Fibroblast of lung (primary cell): ENCODE data around the gene ACOX1. TPM values are rescaled to one million over a fixed set of nuclear protein-coding genes. Genes with fewer than 3 reads are reported as not detected.

Experiments
- DNase-seq, 2 donors: peaks; one replicate each; pipeline versions ENCODE4 v3.0.0 to v3.0.0-alpha.2; 2010; ENCODE audit warnings: low read depth in 2 of 2
- H2AFZ ChIP-seq: 2 replicates; pipeline ENCODE4 v1.5.1; 2012; ENCODE audit warnings: low read length, control low read depth, inconsistent platforms
- H3K27ac ChIP-seq: 2 replicates; pipeline ENCODE4 v1.5.1; 2011; ENCODE audit warnings: low read length, control low read depth; ENCODE audit not compliant: insufficient read depth
- H3K27me3 ChIP-seq: 2 replicates; pipeline ENCODE4 v1.5.1; 2011; ENCODE audit warnings: mild to moderate bottlenecking, low read length; ENCODE audit not compliant: control insufficient read depth, insufficient read depth
- H3K36me3 ChIP-seq: 2 replicates; pipeline ENCODE4 v1.5.1; 2011; ENCODE audit warnings: low read length; ENCODE audit not compliant: control insufficient read depth, insufficient read depth
- H3K4me1 ChIP-seq: 2 replicates; pipeline ENCODE4 v1.5.1; 2011; ENCODE audit warnings: low read length; ENCODE audit not compliant: control insufficient read depth, insufficient read depth; ENCODE audit errors: extremely low read depth
- H3K4me2 ChIP-seq: 2 replicates; pipeline ENCODE4 v1.5.1; 2011; ENCODE audit warnings: low read length, control low read depth; ENCODE audit not compliant: insufficient read depth; ENCODE audit errors: extremely low read depth
- H3K4me3 ChIP-seq, 4 experiments: fragments of 200-600 bp in 1 of 4; sonication (generic) in 1 of 4; replicated peaks in 1 of 4; 2 replicates each; pipeline ENCODE4 v1.5.1; 2011 to 2016; ENCODE audit warnings: low read length in 4 of 4, low read depth in 3 of 4, mild to moderate bottlenecking in 3 of 4, control low read depth in 2 of 4, inconsistent platforms in 1 of 4, mixed read lengths in 1 of 4; ENCODE audit not compliant: insufficient read depth in 1 of 4; ENCODE audit errors: control extremely low read depth in 1 of 4
- H3K79me2 ChIP-seq: 2 replicates; pipeline ENCODE4 v1.5.1; 2012; ENCODE audit warnings: mild to moderate bottlenecking, low read length, inconsistent platforms; ENCODE audit not compliant: control insufficient read depth, insufficient read depth
- H3K9ac ChIP-seq: 2 replicates; pipeline ENCODE4 v1.5.1; 2011; ENCODE audit warnings: mild to moderate bottlenecking, low read length, control low read depth; ENCODE audit not compliant: insufficient read depth
- H3K9me3 ChIP-seq: 2 replicates; pipeline ENCODE4 v1.5.1; 2012; ENCODE audit warnings: low read depth, low read length; ENCODE audit not compliant: control insufficient read depth, insufficient read depth
- H4K20me1 ChIP-seq: 2 replicates; pipeline ENCODE4 v1.5.1; 2011; ENCODE audit warnings: low read length; ENCODE audit not compliant: control insufficient read depth, insufficient read depth; ENCODE audit errors: extremely low read depth
- CTCF ChIP-seq, 2 donors: IDR thresholded peaks in 1 of 2; conservative IDR thresholded peaks in 1 of 2; 1 replicate in 1 of 2; 2 replicates in 1 of 2; pipeline ENCODE4 v1.5.1; 2011 to 2012; ENCODE audit warnings: low read length in 2 of 2, control low read depth in 1 of 2, inconsistent platforms in 1 of 2, low read depth in 1 of 2, mild to moderate bottlenecking in 1 of 2
- EZH2 ChIP-seq: IDR thresholded peaks from 2 replicates; pipeline ENCODE4 v1.5.1; 2012; ENCODE audit warnings: low read length, control low read depth, mild to moderate bottlenecking; ENCODE audit errors: missing control alignments
- polyA plus RNA-seq, 2 donors: library from polyadenylated mRNA; depleted of rRNA in 1 of 2; stranded (reverse) in 1 of 2; unstranded in 1 of 2; fragments of >200 nt; gene quantifications; 2 replicates each; pipeline ENCODE4 v1.2.1, GENCODE V29; 2011 to 2012; ENCODE audit warnings: missing spikeins in 1 of 2
- total RNA-seq: library from RNA; depleted of rRNA; stranded (reverse); fragments of >200 nt; gene quantifications from 2 replicates; pipeline ENCODE4 v1.2.1, GENCODE V29; 2014

The ACOX1 gene
- total and polyA plus RNA-seq, 2 donors (not counting 1 experiment from before 2014, with no cell fraction given) = 30.0 to 70.5 TPM

GRCh38 chr17:75950855-75951554 lies 28.0 kb downstream of the ACOX1 start:
- Histone ChIP-seq H3K4me2 (no peak overlapping the region), H3K9me3 (no peaks in the 10 kb centered on the region), H4K20me1 (no peaks in the 10 kb centered on the region), H3K79me2 (no peaks in the 10 kb centered on the region), H3K9ac (no peak overlapping the region), H2AFZ (no peak overlapping the region), H3K4me3 (no peak overlapping the region), H3K27me3 (no peaks in the 10 kb centered on the region), H3K4me1 (no peaks in the 10 kb centered on the region), H3K27ac (no peak overlapping the region), H3K36me3 (peaks cover 8% of the 10 kb centered on the region)
- no peak for TF ChIP-seq EZH2
- TF ChIP-seq CTCF (conservative IDR thresholded peaks at IDR 0.05 in 1 of 2, IDR thresholded peaks at IDR 0.05 in 1 of 2; ENCODE audit: low read depth in 1 of 2, low read length in 2 of 2) = no peak
- DNase-seq = peak; percentile 20 to 61

GRCh38 chr17:75950421-75950820 lies 28.5 kb downstream of the ACOX1 start:
- no peak overlapping the region for H3K27ac ChIP-seq
- no peaks in the 10 kb centered on the region for H3K27me3 ChIP-seq
- no peak overlapping the region for H2AFZ ChIP-seq
- H4K20me1 ChIP-seq = no peaks in the 10 kb centered on the region
- no peaks in the 10 kb centered on the region for H3K79me2 ChIP-seq
- DNase-seq = no peak
- H3K9me3 ChIP-seq = no peaks in the 10 kb centered on the region
- no peak overlapping the region for H3K4me3 ChIP-seq
- peaks cover 8% of the 10 kb centered on the region for H3K36me3 ChIP-seq
- H3K9ac ChIP-seq = no peak overlapping the region
- TF ChIP-seq EZH2 (no peak), CTCF (conservative IDR thresholded peaks at IDR 0.05 in 1 of 2, IDR thresholded peaks at IDR 0.05 in 1 of 2; ENCODE audit: low read depth in 1 of 2, low read length in 2 of 2) (no peak)
- H3K4me1 ChIP-seq = no peaks in the 10 kb centered on the region
- no peak overlapping the region for H3K4me2 ChIP-seq

GRCh38 chr17:75945211-75945610 lies 33.8 kb downstream of the ACOX1 start:
- Histone ChIP-seq H3K36me3 (peaks cover 4% of the 10 kb centered on the region), H3K27ac (no peak overlapping the region), H2AFZ (no peak overlapping the region), H3K9ac (no peak overlapping the region), H3K4me2 (no peak overlapping the region), H3K4me3 (no peak overlapping the region), H3K79me2 (no peaks in the 10 kb centered on the region), H3K9me3 (no peaks in the 10 kb centered on the region), H3K27me3 (no peaks in the 10 kb centered on the region), H4K20me1 (no peaks in the 10 kb centered on the region), H3K4me1 (no peaks in the 10 kb centered on the region)
- TF ChIP-seq CTCF (conservative IDR thresholded peaks at IDR 0.05 in 1 of 2, IDR thresholded peaks at IDR 0.05 in 1 of 2; ENCODE audit: low read depth in 1 of 2, low read length in 2 of 2) (no peak), EZH2 (no peak)
- DNase-seq = no peak
